Liver (tissue), 9 donors: ENCODE measurements around the gene BMPER. TPM values are rescaled to one million over a fixed set of nuclear protein-coding genes. Genes with fewer than 3 reads are reported as not detected.

Experiments used
- DNase-seq: peaks from one replicate; pipeline ENCODE4 v3.0.0-alpha.2; 2017; ENCODE audit warnings: low spot score
- H3K27ac ChIP-seq, 2 donors: one replicate each; pipeline ENCODE4 v1.7.0; 2013; ENCODE audit warnings: inconsistent platforms in 2 of 2, low read length in 2 of 2, control low read depth in 1 of 2, low read depth in 1 of 2, mild to moderate bottlenecking in 1 of 2
- H3K27me3 ChIP-seq, 4 donors: one replicate each; pipeline versions ENCODE4 v1.6.1 to v1.7.0; 2013; ENCODE audit warnings: low read length in 3 of 4, inconsistent platforms in 1 of 4, mild to moderate bottlenecking in 1 of 4, moderate library complexity in 1 of 4; ENCODE audit not compliant: control insufficient read depth in 4 of 4, insufficient read depth in 4 of 4
- H3K36me3 ChIP-seq, 4 donors: one replicate each; pipeline versions ENCODE4 v1.6.1 to v1.7.0; 2013; ENCODE audit warnings: low read length in 3 of 4, mild to moderate bottlenecking in 3 of 4, low read depth in 1 of 4, moderate library complexity in 1 of 4; ENCODE audit not compliant: control insufficient read depth in 4 of 4, insufficient read depth in 3 of 4
- H3K4me1 ChIP-seq, 4 donors: one replicate each; pipeline versions ENCODE4 v1.6.1 to v1.7.0; 2013; ENCODE audit warnings: low read length in 3 of 4, mild to moderate bottlenecking in 3 of 4, moderate library complexity in 1 of 4; ENCODE audit not compliant: control insufficient read depth in 4 of 4, insufficient read depth in 4 of 4
- H3K4me3 ChIP-seq, 3 donors: one replicate each; pipeline versions ENCODE4 v1.6.1 to v1.7.0; 2013; ENCODE audit warnings: low read length in 3 of 3, control low read depth in 1 of 3, low read depth in 1 of 3, mild to moderate bottlenecking in 1 of 3
- H3K9ac ChIP-seq, 2 donors: one replicate each; pipeline ENCODE4 v1.7.0; 2013; ENCODE audit warnings: low read length in 2 of 2, mild to moderate bottlenecking in 2 of 2, moderate library complexity in 2 of 2, control low read depth in 1 of 2, low read depth in 1 of 2
- H3K9me3 ChIP-seq, 4 donors: one replicate each; pipeline versions ENCODE4 v1.6.1 to v1.7.0; 2013; ENCODE audit warnings: low read length in 3 of 4; ENCODE audit not compliant: control insufficient read depth in 4 of 4
- EGR1 ChIP-seq, 2 donors: IDR thresholded peaks; 2 replicates each; pipeline ENCODE4 v1.6.1; 2016 to 2018; ENCODE audit warnings: antibody characterized with exemption in 2 of 2, low read depth in 2 of 2
- FOXA1 ChIP-seq: IDR thresholded peaks from 2 replicates; pipeline ENCODE4 v1.6.1; 2016; ENCODE audit warnings: antibody characterized with exemption
- FOXA2 ChIP-seq: IDR thresholded peaks from 2 replicates; pipeline ENCODE4 v1.6.1; 2016; ENCODE audit warnings: antibody characterized with exemption
- GABPA ChIP-seq, 2 donors: IDR thresholded peaks in 1 of 2; conservative IDR thresholded peaks in 1 of 2; 2 replicates each; pipeline ENCODE4 v1.6.1; 2016; ENCODE audit warnings: antibody characterized with exemption in 2 of 2, mild to moderate bottlenecking in 1 of 2, moderate library complexity in 1 of 2
- HNF4A ChIP-seq, 2 donors: conservative IDR thresholded peaks; 2 replicates each; pipeline ENCODE4 v1.6.1; 2016; ENCODE audit warnings: antibody characterized with exemption in 2 of 2, mild to moderate bottlenecking in 2 of 2
- HNF4G ChIP-seq: IDR thresholded peaks from 2 replicates; pipeline ENCODE4 v1.6.1; 2016; ENCODE audit warnings: antibody characterized with exemption
- JUND ChIP-seq, 2 donors: IDR thresholded peaks; 2 replicates each; pipeline ENCODE4 v1.6.1; 2016; ENCODE audit warnings: antibody characterized with exemption in 2 of 2
- NR2F2 ChIP-seq: IDR thresholded peaks from 2 replicates; pipeline ENCODE4 v1.6.1; 2016; ENCODE audit warnings: antibody characterized with exemption
- RXRA ChIP-seq, 2 donors: IDR thresholded peaks; 2 replicates each; pipeline ENCODE4 v1.6.1; 2017 to 2018; ENCODE audit warnings: antibody characterized with exemption in 2 of 2, mild to moderate bottlenecking in 1 of 2
- SP1 ChIP-seq: IDR thresholded peaks from 2 replicates; pipeline ENCODE4 v1.6.1; 2018; ENCODE audit warnings: antibody characterized with exemption, mild to moderate bottlenecking
- TAF1 ChIP-seq: conservative IDR thresholded peaks from 2 replicates; pipeline ENCODE4 v1.6.1; 2016; ENCODE audit warnings: antibody characterized with exemption, mild to moderate bottlenecking
- YY1 ChIP-seq: IDR thresholded peaks from 2 replicates; pipeline ENCODE4 v1.6.1; 2016; ENCODE audit warnings: antibody characterized with exemption, mild to moderate bottlenecking
- WGBS: extraction: QIAGEN DNeasy Blood & Tissue Kit; methylation state at CpG from one replicate; pipeline ENCODE4 v1.1.7; 2013; 5-methylcytosine and 5-hydroxymethylcytosine counted together
- polyA plus RNA-seq, 2 donors: library from polyadenylated mRNA; stranded (reverse) in 1 of 2; unstranded in 1 of 2; fragments of 200-250 nt in 1 of 2; fragments of >200 nt in 1 of 2; fragmentation: Nextera tagmentation in 1 of 2; extraction: Ambion mirVana in 1 of 2; gene quantifications; one replicate each; pipeline versions ENCODE4 v1.2.1 to v1.2.3, GENCODE V29; 2013 to 2015
- total RNA-seq, 2 donors: library from RNA; depleted of rRNA; stranded (reverse); fragments of >200 nt; gene quantifications; one replicate each; pipeline ENCODE4 v1.2.3, GENCODE V29; 2014
- TF ChIP-seq, protein P1 (sequence below): IDR thresholded peaks from 2 replicates; pipeline ENCODE4 v1.6.1; 2016; ENCODE audit warnings: antibody characterized with exemption
- TF ChIP-seq, protein P2 (sequence below): IDR thresholded peaks from 2 replicates; pipeline ENCODE4 v1.6.1; 2016; ENCODE audit warnings: antibody characterized with exemption
- TF ChIP-seq, protein P3 (sequence below): fragments of 150-350 bp; IDR thresholded peaks from 2 replicates; pipeline ENCODE4 v1.5.1; 2017; ENCODE audit warnings: improper control_type of control experiment, low read depth, low read length; ENCODE audit not compliant: missing input control
- TF ChIP-seq, protein P4 (sequence below): IDR thresholded peaks from 2 replicates; pipeline ENCODE4 v1.6.1; 2016; ENCODE audit warnings: antibody characterized with exemption, mild to moderate bottlenecking
- donor health status: healthy.
- donor health status: healthy.
- donor health status: healthy.
- donor health status: healthy.
- donor health status: healthy.

Gene BMPER
- total and polyA plus RNA-seq, 4 donors, result 4.0 to 8.5 (median 6.2) TPM

DNA sequence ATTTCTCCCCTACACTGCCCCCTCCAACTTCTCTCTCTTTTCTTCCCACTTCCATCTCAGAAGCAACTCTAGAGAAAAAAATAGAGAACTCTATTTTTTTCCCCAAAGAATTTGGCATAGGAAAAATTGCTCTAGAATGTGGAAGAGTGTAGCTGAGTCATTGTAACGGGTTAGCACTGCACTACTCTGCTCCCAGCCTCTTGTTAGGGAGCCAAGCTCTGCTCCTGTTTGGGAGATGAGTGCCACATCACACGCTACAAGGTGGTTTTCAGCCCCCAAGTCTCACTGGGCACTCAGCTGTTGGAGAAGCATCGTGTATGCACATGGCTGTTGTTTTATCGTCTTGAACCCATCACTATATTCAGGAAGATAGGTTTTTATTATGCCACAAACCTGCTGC, 136.4 kb downstream of the BMPER start:
- no peak for TF ChIP-seq JUND (IDR thresholded peaks at IDR 0.05)
- no peak for TF ChIP-seq EGR1 (IDR thresholded peaks at IDR 0.05; ENCODE audit: low read depth in 2 of 2)
- TF ChIP-seq FOXA1, result no peak
- no peak for TF ChIP-seq YY1
- TF ChIP-seq HNF4A (conservative IDR thresholded peaks at IDR 0.05), result no peak
- no peak overlapping the region for H3K27ac ChIP-seq
- WGBS, result 89% methylated on average over 4 of the region's 4 CpGs
- no peaks in the 10 kb centered on the region for H3K36me3 ChIP-seq
- H3K4me1 ChIP-seq, result peaks cover 0 to 2% (median 2%) of the 10 kb centered on the region in 4 donors
- H3K9me3 ChIP-seq, result no peaks in the 10 kb centered on the region
- H3K4me3 ChIP-seq, result no peak overlapping the region
- H3K27me3 ChIP-seq, result no peaks in the 10 kb centered on the region
- H3K9ac ChIP-seq, result no peak overlapping the region
- DNase-seq, result no peak

DNA sequence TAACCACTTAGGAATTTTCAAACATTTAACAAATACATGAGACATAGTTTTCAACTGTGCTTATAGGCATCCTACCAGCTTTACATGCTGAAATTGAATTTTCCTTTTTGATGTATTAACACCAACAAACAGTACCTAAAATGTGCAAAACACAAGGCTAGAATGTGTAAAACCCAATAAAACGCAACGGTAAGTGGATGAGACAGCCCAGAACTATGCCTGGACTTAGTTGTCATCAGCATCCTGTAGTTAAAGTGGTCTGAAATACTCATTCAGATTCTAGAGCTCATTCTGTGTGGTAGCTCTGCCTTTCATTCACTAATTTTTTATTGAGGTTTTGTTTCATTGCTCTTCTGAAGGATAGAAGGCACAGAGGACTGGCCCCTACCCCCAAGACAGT, 137.1 kb downstream of the BMPER start:
- H3K4me1 ChIP-seq, result no peaks in the 10 kb centered on the region
- H3K4me3 ChIP-seq, result no peak overlapping the region
- DNase-seq, result no peak
- no peaks in the 10 kb centered on the region for H3K9me3 ChIP-seq
- H3K9ac ChIP-seq, result no peak overlapping the region
- TF ChIP-seq HNF4A (conservative IDR thresholded peaks at IDR 0.05), result no peak
- no peak for TF ChIP-seq RXRA (IDR thresholded peaks at IDR 0.05)
- TF ChIP-seq NR2F2, result no peak
- TF ChIP-seq EGR1 (IDR thresholded peaks at IDR 0.05; ENCODE audit: low read depth in 2 of 2), result no peak
- TF ChIP-seq, protein P1, sequence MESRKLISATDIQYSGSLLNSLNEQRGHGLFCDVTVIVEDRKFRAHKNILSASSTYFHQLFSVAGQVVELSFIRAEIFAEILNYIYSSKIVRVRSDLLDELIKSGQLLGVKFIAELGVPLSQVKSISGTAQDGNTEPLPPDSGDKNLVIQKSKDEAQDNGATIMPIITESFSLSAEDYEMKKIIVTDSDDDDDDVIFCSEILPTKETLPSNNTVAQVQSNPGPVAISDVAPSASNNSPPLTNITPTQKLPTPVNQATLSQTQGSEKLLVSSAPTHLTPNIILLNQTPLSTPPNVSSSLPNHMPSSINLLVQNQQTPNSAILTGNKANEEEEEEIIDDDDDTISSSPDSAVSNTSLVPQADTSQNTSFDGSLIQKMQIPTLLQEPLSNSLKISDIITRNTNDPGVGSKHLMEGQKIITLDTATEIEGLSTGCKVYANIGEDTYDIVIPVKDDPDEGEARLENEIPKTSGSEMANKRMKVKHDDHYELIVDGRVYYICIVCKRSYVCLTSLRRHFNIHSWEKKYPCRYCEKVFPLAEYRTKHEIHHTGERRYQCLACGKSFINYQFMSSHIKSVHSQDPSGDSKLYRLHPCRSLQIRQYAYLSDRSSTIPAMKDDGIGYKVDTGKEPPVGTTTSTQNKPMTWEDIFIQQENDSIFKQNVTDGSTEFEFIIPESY, result no peak
- no peak for TF ChIP-seq TAF1
- no peak for TF ChIP-seq GABPA (IDR thresholded peaks at IDR 0.05 in 1 of 2, conservative IDR thresholded peaks at IDR 0.05 in 1 of 2)
- TF ChIP-seq FOXA2, result no peak
- TF ChIP-seq JUND (IDR thresholded peaks at IDR 0.05), result no peak
- no peak for TF ChIP-seq FOXA1
- no peak for TF ChIP-seq SP1
- TF ChIP-seq HNF4G, result no peak
- TF ChIP-seq, protein P2, sequence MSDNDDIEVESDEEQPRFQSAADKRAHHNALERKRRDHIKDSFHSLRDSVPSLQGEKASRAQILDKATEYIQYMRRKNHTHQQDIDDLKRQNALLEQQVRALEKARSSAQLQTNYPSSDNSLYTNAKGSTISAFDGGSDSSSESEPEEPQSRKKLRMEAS, result no peak
- no peaks in the 10 kb centered on the region for H3K36me3 ChIP-seq
- 90% methylated on average over 2 of the region's 2 CpGs for WGBS
- H3K27ac ChIP-seq, result no peak overlapping the region
- H3K27me3 ChIP-seq, result no peaks in the 10 kb centered on the region

DNA sequence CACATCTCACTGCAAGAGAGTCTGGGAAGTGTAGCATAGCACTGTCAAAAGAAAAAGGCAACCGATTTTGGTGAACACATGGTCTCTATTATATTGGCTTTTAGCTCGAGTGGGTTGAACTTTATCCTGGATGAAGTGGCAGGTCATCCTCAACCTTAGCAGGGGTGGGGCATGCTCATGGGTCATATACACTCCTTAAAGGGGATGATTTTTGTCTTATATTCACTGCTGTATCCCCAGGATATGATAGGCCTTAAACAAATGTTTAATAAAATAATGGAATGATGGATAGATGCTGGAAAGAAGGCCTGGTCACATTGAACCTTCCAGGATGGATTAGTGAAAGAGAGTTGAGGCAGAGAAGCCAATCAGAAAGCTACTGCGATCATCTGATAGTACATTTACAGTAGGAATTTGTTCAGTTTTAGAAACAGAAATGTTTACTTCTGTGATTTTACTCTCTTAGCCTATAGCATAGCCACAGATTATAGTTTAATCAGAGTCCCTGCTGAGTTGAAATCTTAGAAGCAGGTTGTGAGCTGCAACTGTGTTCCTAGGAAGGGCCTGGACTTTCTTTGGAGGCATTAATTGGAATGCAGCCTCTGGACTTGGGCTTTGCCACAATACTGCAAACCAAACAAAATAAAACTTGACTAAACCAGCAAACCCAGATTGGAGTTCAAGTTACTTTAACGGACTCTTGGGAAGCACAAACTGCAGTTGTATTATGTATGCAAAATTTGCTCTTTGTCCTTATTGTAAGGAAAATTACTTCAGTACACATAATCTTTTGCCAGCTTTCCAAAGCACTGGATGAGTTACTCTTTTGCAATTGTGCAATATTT, 138.3 kb downstream of the BMPER start:
- no peak for DNase-seq
- no peak overlapping the region for H3K4me3 ChIP-seq
- H3K9me3 ChIP-seq, result no peaks in the 10 kb centered on the region
- 81% methylated on average over 4 of the region's 4 CpGs for WGBS
- no peak overlapping the region for H3K27ac ChIP-seq
- no peak overlapping the region for H3K9ac ChIP-seq
- no peaks in the 10 kb centered on the region for H3K36me3 ChIP-seq
- no peaks in the 10 kb centered on the region for H3K4me1 ChIP-seq
- H3K27me3 ChIP-seq, result peaks cover 0 to 2% (median 0%) of the 10 kb centered on the region in 4 donors
- TF ChIP-seq TAF1 (no peak), RXRA (IDR thresholded peaks at IDR 0.05) (no peak), HNF4A (conservative IDR thresholded peaks at IDR 0.05) (no peak), NR2F2 (no peak), HNF4G (no peak), YY1 (no peak), FOXA2 (no peak), GABPA (IDR thresholded peaks at IDR 0.05 in 1 of 2, conservative IDR thresholded peaks at IDR 0.05 in 1 of 2) (no peak), JUND (IDR thresholded peaks at IDR 0.05) (no peak)
- TF ChIP-seq, protein P3, sequence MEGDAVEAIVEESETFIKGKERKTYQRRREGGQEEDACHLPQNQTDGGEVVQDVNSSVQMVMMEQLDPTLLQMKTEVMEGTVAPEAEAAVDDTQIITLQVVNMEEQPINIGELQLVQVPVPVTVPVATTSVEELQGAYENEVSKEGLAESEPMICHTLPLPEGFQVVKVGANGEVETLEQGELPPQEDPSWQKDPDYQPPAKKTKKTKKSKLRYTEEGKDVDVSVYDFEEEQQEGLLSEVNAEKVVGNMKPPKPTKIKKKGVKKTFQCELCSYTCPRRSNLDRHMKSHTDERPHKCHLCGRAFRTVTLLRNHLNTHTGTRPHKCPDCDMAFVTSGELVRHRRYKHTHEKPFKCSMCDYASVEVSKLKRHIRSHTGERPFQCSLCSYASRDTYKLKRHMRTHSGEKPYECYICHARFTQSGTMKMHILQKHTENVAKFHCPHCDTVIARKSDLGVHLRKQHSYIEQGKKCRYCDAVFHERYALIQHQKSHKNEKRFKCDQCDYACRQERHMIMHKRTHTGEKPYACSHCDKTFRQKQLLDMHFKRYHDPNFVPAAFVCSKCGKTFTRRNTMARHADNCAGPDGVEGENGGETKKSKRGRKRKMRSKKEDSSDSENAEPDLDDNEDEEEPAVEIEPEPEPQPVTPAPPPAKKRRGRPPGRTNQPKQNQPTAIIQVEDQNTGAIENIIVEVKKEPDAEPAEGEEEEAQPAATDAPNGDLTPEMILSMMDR, result no peak
- TF ChIP-seq, protein P1, result no peak
- TF ChIP-seq, protein P4, sequence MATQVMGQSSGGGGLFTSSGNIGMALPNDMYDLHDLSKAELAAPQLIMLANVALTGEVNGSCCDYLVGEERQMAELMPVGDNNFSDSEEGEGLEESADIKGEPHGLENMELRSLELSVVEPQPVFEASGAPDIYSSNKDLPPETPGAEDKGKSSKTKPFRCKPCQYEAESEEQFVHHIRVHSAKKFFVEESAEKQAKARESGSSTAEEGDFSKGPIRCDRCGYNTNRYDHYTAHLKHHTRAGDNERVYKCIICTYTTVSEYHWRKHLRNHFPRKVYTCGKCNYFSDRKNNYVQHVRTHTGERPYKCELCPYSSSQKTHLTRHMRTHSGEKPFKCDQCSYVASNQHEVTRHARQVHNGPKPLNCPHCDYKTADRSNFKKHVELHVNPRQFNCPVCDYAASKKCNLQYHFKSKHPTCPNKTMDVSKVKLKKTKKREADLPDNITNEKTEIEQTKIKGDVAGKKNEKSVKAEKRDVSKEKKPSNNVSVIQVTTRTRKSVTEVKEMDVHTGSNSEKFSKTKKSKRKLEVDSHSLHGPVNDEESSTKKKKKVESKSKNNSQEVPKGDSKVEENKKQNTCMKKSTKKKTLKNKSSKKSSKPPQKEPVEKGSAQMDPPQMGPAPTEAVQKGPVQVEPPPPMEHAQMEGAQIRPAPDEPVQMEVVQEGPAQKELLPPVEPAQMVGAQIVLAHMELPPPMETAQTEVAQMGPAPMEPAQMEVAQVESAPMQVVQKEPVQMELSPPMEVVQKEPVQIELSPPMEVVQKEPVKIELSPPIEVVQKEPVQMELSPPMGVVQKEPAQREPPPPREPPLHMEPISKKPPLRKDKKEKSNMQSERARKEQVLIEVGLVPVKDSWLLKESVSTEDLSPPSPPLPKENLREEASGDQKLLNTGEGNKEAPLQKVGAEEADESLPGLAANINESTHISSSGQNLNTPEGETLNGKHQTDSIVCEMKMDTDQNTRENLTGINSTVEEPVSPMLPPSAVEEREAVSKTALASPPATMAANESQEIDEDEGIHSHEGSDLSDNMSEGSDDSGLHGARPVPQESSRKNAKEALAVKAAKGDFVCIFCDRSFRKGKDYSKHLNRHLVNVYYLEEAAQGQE, result no peak
- TF ChIP-seq, protein P2, result no peak
